C4-2B (cell line): Measurements from ENCODE around the gene PTPRR.

Experiments
- ZFX ChIP-seq: fragments of 450-650 bp; IDR thresholded peaks from 2 replicates; pipeline ENCODE4 v1.6.1; 2017
- TF ChIP-seq, protein P1 (sequence below): fragments of 450-650 bp; conservative IDR thresholded peaks from 2 replicates; pipeline ENCODE4 v1.5.1; 2017; ENCODE audit warnings: mild to moderate bottlenecking

DNA sequence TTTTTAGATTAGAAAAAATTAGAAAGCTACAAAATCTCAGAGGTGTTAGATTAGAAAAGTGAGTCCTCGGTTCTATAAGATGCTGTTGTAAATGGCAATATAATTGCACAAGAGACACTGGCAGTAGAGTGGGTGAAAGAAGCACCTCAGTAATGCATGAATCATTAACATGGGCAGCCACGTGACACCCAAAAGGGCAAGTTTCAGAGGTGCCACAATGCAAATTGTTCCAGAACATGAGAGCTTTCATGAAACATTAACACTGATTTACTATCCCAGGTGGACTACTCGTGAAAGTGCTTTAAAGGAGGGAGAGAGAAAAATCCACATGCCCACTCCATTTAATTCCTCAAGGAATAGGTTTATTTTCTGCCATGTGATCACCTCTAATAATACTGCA, 108.4 kb downstream of the PTPRR start:
- TF ChIP-seq, protein P1, sequence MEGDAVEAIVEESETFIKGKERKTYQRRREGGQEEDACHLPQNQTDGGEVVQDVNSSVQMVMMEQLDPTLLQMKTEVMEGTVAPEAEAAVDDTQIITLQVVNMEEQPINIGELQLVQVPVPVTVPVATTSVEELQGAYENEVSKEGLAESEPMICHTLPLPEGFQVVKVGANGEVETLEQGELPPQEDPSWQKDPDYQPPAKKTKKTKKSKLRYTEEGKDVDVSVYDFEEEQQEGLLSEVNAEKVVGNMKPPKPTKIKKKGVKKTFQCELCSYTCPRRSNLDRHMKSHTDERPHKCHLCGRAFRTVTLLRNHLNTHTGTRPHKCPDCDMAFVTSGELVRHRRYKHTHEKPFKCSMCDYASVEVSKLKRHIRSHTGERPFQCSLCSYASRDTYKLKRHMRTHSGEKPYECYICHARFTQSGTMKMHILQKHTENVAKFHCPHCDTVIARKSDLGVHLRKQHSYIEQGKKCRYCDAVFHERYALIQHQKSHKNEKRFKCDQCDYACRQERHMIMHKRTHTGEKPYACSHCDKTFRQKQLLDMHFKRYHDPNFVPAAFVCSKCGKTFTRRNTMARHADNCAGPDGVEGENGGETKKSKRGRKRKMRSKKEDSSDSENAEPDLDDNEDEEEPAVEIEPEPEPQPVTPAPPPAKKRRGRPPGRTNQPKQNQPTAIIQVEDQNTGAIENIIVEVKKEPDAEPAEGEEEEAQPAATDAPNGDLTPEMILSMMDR, result no peak
- no peak for TF ChIP-seq ZFX
